Inflammatory macrophage treated with lipopolysaccharide for 4 hours (primary cell): ENCODE data around the gene EME2.
A peak's percentile ranks its signal among the peaks of the same experiment; 100 is the strongest.

Source experiments
- DNase-seq: peaks from one replicate; pipeline ENCODE4 v3.0.0-alpha.2; 2020

Gene EME2

GRCh38 chr16:1768061-1768766 is 4.4 kb upstream of the EME2 start:
- DNase-seq: no peak

- DNase-seq: no peak
Observed at GRCh38 chr16:1768767-1769401, 3.7 kb upstream of the EME2 start.

- no peak for DNase-seq
Observed at GRCh38 chr16:1769402-1770300, 3.0 kb upstream of the EME2 start.

- peak; percentile 6 for DNase-seq
Observed at GRCh38 chr16:1770328-1771187, 2.1 kb upstream of the EME2 start.

GRCh38 chr16:1771188-1771863 is 1.3 kb upstream of the EME2 start, which contains the start of gene NME3:
TSS of gene NME3 (minus strand) at chr16:1771543. CDS start at chr16:1771534, 9 bp downstream.
- DNase-seq: peak; percentile 59

- no peak for DNase-seq
Observed at GRCh38 chr16:1771864-1772361, 697 bp upstream of the EME2 start.

GRCh38 chr16:1772908-1773702 is 495 bp downstream of the EME2 start, which contains the start of gene MRPS34:
TSS of gene MRPS34 (minus strand) at chr16:1773134. CDS start at chr16:1773119, 15 bp downstream.
- peak; percentile 85 for DNase-seq

GRCh38 chr16:1773703-1774447 is 1.3 kb downstream of the EME2 start:
- DNase-seq: peak; percentile 27

GRCh38 chr16:1774448-1774780 is 1.8 kb downstream of the EME2 start:
- no peak for DNase-seq

- DNase-seq: no peak
Observed at GRCh38 chr16:1775006-1775845, 2.6 kb downstream of the EME2 start.

GRCh38 chr16:1775846-1776671 is 3.4 kb downstream of the EME2 start:
- no peak for DNase-seq

GRCh38 chr16:1776672-1776955 is 4.0 kb downstream of the EME2 start:
- no peak for DNase-seq

- no peak for DNase-seq
Observed at GRCh38 chr16:1776991-1777374, 4.4 kb downstream of the EME2 start.

GRCh38 chr16:1777375-1778199 is 5.0 kb downstream of the EME2 start:
- no peak for DNase-seq

GRCh38 chr16:1778200-1779179 is 5.9 kb downstream of the EME2 start:
- DNase-seq: no peak

GRCh38 chr16:1779234-1779701 is 6.7 kb downstream of the EME2 start:
- DNase-seq: no peak
